GM20000 (cell line): ENCODE data around the gene CLEC4C.
"Not testable (repeated sequence)": the region's sequence is repeated elsewhere in the genome, so short reads cannot be mapped to it uniquely, and the experiment has no call there.

Source experiments
- DNase-seq: peaks from one replicate; pipeline ENCODE4 v3.0.0; 2012; ENCODE audit warnings: low spot score
- CTCF ChIP-seq: IDR thresholded peaks from 2 replicates; pipeline ENCODE4 v1.5.1; 2012; ENCODE audit warnings: mild to moderate bottlenecking, control low read depth; ENCODE audit errors: extremely low read depth, missing control alignments

CLEC4C gene

GRCh38 chr12:7781274-7781673, 34.1 kb upstream of the CLEC4C start:
- no peak for DNase-seq
- no peak for TF ChIP-seq CTCF

GRCh38 chr12:7769999-7770398, 22.8 kb upstream of the CLEC4C start:
- TF ChIP-seq CTCF = no peak
- DNase-seq = no peak

GRCh38 chr12:7758766-7759140, 11.6 kb upstream of the CLEC4C start:
- DNase-seq = no peak
- no peak for TF ChIP-seq CTCF

- DNase-seq = no peak
- no peak for TF ChIP-seq CTCF
Observed at GRCh38 chr12:7756993-7757392, 9.8 kb upstream of the CLEC4C start.

GRCh38 chr12:7755668-7756067, 8.5 kb upstream of the CLEC4C start:
- DNase-seq = not testable (repeated sequence)

GRCh38 chr12:7751941-7752922, 5.1 kb upstream of the CLEC4C start:
- not testable (repeated sequence) for DNase-seq

GRCh38 chr12:7751394-7751793, 4.2 kb upstream of the CLEC4C start:
- no peak for DNase-seq
- TF ChIP-seq CTCF = no peak

- DNase-seq = no peak
- TF ChIP-seq CTCF = no peak
Observed at GRCh38 chr12:7750350-7750749, 3.2 kb upstream of the CLEC4C start.
